ENCODE data around the gene HOXC9.
A peak's percentile ranks its signal among the peaks of the same experiment; 100 is the strongest.

Gene HOXC9

DNA sequence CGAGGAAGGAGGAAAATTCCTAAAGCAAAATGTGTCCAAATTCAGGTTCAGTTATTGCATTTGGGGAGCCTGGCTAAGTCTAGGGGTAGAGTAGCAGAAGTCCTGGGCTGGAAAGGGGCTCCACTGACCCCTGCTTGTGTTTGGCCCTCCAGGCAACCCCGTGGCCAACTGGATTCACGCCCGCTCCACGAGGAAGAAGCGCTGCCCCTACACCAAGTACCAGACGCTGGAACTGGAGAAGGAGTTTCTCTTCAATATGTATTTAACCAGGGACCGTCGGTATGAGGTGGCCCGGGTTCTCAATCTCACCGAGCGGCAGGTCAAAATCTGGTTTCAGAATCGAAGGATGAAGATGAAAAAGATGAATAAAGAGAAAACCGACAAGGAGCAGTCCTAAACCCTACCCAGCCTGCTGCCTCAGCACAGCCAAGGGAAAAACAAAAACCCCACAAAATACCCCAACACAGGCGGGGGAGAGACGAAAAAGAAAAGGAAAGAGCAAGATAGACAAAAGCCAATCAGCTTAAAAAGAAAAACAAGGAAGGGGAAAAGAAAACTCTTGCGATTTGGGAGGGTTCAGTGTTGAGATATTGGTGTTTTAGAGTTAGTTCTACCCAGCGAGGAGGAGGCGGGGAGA is 2.4 kb downstream of the HOXC9 start:
- no peak for ATAC-seq
- no peak for DNase-seq

DNA sequence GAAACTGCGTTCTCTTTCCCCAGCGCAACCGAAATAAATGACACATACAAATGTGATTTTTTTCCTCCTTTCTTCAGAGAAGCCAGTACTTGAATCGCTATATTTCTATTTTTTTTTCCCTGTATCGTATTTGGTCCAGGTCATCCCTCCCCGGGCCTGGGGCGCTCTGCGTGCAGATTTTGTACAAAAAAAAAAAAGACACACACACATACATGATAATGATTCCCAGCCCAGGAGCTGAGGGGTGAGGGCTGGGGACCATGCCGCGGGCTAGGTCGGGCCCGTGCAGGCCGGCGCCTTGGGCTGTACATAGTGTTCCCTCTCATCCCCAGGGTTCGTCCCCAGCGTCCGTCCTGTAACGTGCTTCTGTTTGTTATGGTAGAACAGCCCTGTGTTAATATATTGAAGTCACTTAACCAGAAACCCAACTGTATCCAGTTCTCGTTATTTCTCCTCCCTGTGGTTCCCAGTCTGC is 3.0 kb downstream of the HOXC9 start:
- DNase-seq (no peak), ATAC-seq (no peak)

DNA sequence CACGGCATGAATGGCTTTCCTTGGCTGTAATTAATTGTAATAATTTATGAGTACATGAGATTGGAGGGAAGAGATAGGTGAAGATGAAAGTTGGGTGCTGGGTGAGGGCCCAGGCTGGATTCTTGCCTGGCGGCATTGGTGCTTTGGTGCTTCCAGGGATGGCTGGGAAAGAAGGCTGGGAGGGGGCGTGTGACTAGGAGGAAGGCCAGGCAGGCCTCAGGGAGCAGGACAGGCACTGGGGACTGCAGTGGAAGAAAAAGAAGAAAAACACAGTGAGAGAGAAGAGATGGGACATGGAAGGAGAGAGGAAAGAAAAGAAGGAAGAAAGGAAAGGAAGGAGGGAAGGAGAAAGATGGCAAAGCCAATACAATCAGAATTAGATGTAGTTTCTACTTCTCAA is 3.7 kb downstream of the HOXC9 start:
- ATAC-seq: no peak
- DNase-seq: no peak

DNA sequence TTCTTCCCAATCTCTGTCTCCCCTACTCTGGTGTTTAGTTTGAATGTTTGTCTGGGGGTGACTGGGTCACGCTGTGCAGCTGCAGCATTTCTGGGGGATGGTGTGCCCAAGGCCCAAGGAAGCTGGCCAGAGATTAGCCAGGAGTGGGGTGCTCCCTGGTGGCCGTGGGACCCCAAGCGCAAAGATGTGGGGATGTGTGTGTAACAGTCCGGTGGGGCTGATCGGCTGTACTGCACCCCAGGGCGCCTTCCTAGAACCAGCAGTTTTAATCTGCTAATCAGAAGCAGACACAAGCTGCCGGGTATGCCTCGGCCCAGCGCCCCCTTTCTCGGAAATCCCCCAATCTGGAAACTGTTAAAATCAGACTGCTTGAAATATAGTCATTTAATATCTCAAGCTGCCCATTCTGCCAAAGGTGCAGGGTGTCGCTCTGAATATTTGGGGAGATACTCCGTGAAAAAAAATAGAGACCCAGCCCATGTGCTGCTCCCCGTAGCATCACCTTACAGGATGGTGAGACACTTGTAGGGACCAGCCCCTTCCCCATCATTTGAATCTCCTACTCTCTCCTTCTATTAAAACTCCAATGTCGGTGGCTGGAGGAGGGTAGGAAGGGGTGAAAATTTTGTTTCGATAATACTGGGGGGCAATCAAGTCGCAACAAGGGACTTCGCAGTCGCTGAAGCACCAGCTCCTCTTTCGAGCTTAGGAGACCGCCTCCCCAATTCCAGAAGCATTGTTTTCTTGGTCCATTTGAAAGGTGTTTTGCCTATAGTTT is 4.3 kb downstream of the HOXC9 start:
- ATAC-seq: no peak
- no peak for DNase-seq

DNA sequence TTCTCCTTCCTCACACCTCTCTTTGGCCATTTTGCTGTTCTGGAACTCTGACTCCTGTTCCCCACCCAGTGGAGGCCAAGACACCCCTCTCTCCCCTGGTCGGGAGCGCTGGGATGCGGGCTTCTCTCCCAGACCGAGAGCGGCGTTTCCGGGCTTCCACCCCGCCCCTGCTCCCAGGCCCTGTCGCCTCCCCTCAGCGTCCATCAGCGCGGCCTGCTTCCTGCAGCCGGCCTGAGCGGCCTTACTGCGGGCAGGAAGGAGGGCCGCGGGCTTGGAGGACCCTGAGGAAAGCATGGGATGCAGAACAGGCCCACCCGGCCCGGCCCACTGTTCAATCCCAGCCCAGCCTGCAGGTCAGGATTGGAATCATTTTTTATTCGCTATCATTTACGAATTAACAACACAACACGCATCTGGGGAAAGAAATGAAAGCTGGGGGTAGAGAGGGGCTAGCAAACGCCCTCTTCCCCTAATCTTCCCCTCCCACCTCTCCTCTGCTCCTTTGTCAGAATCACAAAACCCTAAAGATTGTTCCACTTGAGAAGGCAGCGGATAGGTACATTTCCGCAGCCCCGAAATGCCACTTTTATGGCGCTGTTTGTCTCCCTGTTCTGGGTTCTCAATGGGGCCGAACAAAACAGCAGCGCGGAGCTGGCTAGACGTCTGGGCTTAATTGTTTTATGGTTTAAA is 5.0 kb downstream of the HOXC9 start:
- no peak for ATAC-seq
- no peak for DNase-seq

DNA sequence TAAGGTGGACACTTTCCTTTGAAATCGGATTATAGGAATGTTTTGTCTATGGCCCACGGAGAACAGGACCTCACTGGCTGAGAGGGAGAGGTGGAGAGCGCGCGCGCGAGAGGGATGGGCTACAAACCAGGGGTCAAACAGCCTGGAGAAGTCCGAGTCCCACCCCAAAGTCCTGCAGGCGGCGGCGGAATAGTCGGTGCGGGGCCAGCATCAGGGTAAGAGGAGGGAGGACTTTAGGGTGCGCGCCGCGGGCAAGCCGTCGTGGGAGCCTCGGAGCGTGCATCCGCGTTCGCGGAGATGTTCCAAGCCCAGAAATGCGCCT is 5.5 kb downstream of the HOXC9 start:
- DNase-seq (no peak), ATAC-seq (no peak)

DNA sequence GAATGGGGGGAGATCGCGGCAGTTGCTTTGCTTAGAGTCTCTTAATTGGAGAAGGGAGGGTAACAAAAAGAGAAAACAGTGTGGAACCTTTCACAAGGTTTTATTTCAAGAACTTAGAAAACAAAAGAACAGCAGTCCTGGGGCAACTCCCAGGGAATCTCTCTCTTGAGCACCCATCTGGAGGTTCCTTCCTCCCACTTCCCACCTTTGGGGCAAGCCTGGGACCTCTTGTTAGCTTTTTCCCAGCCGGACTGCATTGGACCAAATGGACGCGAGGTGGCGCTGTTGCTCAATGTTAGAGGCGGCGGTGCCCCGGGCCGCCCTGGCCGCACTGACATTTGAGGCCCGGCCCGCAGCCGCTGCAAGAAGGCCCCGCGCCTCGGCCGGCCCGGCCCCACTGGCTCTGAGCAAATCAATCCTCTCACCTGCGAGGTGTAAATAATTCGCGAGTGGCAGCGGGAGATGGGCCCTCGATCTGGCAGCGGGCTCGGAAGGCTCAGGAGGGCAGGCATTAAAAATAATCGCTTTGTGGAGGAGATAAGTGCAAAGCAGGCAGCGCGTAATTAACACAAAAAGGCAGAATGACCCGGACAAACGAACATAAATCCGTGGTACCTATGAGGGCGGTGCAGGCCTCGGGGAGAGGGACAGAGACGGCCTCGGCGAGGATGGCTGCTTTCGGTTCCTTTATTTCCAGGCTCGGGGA is 6.0 kb downstream of the HOXC9 start:
- ATAC-seq: peak; percentile 65
- DNase-seq: peak; percentile 88

DNA sequence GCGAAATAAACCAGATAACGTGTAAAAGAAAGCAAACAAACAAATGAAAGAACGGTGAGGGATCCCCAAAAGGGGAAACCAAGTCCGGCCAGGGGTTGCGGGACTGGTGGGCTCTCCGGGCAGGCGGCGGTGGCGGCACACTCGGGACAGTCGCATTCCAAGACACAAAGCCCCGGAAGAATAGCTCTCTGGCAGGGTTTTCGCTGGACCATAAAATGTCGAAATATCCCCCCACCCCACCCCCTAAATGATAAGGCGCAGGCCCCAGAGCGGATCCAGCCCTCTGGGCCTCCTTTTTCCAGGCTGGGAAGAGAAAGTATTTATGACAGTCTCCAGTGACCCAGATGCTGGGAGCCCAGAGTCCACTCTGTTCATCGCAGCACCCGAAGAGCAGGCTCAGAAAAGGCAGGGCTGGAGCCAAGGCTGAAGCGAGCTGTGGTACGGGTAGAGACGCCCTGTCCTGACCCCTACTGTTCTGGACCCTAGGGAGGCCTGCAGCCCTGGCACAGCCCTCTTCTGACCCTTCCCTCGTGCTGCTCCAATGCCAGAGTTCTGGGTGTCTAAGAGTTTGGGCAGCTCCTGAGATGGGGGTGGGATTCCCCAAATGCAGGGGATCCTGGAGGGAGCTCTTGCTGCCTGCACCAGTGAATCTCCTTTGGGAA is 6.7 kb downstream of the HOXC9 start:
- ATAC-seq (no peak), DNase-seq (no peak)

DNA sequence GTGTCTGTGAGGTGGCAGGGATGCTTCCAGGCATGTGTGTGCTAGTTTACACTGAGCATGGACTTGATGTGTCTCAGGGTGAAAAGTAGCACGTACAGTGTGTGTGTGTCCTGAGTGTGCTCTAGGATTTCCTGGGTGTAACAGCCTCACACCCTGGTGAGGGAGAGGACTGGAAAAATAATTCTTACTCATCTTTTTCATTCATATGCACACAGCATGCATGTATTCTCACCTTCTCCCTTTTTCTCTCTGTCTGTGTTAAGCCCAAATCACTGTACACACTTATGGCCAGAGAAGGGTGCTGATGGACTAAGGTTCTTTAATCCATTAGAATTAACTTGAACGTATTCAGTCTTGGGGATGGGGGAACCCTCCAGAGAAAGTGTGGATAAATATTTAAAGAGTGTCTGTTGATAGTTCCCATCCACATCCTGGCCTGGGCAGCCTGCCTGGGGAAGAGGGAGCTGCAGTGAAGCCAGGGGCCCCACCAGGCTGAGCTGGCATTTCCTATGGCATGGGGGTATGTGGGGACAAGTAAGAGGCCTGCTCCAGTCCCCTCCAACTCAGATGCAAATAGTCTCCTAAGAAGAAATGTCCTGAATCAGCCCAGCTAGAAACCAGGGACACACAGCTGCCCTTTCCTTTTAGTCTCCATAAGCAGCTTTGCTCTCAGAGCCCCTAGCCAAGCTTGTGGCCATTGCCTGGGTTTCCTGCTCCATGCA is 7.7 kb downstream of the HOXC9 start:
- DNase-seq: no peak
- ATAC-seq: no peak

DNA sequence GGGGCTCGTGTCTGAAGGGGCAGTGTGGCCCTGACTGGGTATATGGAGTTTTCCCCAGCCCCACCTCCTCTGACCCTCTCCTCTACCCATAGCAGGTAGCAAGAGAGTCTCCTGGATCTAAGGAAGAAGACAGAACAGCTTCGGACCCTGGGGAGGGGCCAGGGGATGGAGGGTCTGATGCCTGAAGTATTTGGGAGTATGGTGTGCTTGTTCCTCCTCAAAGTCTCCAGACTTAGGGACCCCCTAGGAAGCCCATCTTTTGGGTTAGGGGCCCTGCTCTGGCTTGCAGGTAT is 8.2 kb downstream of the HOXC9 start:
- no peak for DNase-seq
- ATAC-seq: no peak

DNA sequence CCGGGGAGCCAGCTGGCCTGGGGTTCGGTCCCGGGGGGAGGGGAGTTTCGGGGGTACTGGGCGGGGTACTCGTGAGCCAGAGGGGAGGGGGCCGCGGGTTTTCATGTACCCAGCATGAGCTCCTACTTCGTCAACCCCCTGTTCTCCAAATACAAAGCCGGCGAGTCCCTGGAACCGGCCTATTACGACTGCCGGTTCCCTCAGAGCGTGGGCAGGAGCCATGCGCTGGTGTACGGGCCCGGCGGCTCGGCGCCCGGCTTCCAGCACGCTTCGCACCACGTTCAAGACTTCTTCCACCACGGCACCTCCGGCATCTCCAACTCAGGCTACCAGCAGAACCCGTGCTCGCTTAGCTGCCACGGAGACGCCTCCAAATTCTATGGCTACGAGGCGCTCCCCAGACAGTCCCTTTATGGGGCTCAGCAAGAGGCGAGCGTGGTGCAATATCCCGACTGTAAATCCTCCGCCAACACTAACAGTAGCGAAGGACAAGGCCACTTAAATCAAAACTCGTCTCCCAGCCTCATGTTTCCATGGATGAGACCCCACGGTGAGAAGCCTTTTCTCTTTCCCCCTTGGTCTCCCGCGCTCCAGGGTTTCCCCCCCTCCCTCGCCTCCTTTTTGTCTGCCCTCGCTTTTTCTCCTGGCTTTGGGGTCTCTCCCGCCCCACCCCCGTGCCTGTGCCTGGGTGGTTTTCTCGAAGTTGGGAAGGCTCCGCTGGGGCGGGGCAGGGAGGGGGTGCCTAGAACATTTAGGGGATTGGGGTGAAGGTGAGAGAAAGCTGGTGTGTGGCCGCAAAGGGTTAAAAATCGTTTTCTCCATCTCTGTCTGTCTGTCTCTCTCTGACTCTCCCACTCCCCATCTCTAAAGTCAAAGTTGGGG is 9.5 kb downstream of the HOXC9 start:
- DNase-seq: peak; percentile 39
- no peak for ATAC-seq

DNA sequence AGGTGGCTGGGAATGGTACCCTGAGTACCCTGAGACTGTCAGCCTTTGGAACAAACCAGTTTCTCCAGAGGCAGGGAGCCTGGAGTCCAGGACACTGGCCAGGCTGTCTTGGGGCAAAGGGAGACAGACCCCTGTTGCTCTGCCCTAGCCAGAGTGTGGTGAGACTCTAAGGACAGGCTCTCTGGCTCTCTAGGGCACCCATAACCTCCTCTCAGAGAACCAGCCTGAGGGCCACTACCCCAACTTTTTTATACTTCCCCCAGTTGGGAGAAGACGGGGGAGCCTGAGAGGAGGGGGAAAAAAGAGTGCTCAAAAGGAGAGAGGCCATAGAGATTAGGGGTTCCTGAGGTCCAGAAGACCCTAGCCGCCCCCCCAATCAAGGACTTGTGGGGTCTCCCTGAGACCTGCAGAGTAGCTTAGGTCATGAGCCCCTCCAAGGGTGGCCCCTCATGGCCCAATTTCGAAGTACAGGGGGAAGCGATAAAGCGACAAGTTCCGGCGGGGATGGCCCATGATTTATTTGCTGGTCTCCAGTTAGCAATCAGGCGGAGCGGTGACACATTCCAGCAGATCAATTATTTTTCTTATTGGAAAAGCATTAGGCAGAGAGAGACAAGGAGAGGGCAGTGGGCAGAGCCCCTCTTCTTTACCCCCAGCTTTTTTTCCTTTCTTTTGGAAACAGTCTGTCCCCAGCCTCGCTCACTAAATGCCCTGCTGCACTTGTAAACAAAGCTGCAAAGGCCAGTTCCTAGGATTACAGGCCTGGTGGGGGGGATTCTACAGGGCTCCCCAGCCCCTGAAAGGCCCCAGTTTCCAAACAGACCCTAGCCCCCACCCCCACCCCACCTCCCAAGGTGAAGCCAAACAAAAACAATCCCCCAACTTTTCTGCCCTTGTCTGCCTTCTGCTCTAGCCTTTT is 10.4 kb downstream of the HOXC9 start:
- ATAC-seq (no peak), DNase-seq (no peak)

DNA sequence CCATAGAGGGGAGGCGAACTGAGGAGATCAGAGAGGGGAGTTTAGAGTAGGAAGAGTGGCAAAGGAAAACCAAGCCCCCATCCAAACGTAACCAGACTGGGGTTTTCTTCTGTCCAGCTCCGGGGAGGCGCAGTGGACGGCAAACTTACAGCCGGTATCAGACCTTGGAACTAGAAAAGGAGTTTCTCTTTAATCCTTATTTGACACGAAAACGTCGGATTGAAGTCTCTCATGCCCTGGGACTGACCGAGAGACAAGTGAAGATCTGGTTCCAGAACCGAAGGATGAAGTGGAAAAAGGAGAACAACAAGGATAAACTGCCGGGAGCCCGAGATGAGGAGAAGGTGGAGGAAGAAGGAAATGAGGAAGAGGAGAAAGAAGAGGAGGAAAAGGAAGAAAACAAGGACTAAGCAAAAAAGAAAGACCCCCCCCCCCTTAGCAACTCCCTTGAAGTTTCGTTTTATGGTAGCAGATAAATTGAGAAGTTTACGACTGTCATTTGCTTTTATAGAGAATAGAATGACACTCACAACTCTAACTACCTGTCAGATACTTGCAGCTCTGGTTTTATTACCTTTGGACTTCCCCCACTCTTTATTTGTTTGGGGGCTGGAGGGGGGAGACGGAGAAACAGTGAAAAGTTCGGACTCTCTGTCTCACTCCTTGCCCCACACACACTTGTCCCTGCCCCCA is 11.2 kb downstream of the HOXC9 start:
- no peak for ATAC-seq
- no peak for DNase-seq

DNA sequence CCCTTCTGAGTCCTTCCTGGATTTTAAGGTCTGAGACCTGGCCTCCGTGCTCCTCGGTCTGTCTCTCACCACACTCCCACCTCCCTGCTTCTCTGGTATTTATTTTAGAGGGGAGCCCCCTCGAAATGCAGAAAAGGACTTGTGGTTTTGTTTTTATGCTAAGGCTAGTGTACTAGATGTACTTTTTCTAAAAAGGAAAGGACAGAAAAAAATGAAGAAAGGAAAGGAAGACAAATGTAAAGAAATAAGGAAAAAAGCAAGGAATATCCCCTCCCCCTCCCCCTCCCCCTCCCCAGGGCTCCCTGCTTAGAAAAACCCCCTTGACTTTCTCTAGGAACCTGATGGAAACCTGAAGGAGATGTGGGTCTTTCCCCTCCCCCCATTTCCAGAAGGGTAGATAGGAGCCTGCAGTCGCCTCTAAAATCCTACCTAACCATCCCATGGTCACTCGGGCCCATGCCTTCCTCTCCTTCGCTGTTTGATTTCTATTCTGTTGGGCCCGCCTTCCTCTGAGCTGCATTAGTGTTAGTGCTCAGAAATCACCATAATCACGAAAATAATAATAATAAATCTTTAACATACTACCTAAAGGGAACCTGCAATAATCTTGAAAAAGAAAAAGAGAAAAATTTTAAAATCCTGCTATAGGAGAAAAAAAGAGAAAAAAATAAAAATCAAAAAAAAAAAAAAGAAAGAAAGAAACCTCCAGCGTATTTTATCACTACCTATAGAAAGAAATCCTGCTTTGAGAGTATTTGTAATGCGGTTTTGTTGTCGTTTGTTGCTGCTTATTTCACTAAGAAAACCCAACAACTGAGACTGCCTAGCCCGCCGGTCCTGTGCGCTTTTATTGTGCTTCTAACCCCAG is 11.9 kb downstream of the HOXC9 start:
- ATAC-seq: no peak

DNA sequence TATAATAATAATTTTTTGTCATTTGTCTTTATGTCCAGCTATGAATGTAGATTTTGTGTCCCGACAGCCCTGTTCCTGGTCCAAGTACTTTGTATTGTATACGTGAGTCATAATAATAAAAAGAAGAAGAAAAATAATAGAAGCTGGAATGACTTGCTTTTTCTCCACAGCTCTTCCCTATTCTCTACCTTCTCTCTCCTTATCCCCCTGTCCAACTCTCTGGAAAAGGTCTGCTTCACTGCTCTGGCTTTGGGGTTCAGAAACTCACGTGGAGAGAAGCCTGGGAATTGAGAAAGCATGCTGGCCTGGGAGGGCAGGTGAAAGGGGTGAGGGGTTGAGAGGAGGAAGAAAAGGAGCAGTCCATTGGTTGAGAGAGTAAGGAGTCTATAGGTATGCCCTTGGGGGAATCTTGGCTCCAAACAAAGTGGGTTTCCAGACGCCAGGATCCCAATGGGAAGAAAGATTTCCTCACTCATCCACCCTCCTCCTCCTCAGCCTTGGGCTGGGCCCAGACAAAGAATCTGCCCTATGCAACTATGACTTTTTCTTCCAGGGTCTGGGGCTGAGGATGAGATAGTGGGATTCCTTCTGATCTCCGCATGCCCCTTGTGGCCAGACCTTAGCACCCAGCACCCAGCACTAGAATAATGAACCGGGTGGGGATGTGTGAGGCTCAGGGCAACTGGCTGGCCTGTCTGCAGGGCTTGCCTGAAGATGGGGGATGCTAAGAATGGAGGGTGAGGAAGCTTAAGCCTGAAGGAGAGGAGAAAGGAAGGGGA is 12.9 kb downstream of the HOXC9 start:
- no peak for ATAC-seq

More for the DNA sequence above, 11.9 kb downstream of the HOXC9 start:
- no peak for DNase-seq

DNA sequence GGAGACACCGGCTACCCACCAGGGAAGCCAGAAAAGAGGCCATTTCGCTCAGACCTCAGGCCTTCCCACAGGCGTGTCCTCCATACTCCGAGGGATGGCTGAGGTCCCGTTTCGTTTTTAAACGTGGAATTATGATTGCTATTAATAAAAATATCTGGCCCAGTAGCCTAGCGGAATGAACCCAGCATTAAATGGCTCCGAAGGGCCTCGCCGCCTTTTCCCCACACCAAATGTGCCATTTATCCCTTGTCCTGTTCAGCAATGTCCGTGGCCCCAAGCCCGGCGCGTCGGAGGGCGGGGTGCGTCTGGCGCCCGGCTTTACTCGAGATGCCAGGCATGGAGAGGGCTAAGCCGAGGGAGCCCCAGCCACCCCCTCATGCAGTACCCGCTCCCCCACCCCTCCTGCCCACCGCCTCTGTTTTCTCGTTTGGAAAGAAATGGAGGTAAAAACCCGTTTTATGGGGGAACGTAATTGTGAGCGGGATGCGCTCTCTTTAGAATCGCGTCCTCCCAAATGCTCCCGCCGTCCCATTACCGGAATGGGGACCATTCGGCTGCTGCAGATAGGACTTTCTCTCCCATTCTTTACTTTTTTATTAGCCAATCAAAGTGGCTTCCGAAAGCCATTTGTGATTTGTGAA is 14.5 kb downstream of the HOXC9 start:
- DNase-seq (no peak), ATAC-seq (no peak)

More for the DNA sequence above, 12.9 kb downstream of the HOXC9 start:
- DNase-seq: no peak
